Neural progenitor cell (in vitro differentiated cells): ENCODE data around the gene KRTAP12-4.

Experiments
- CTCF ChIP-seq: fragments of 200-600 bp; sonication (generic); IDR thresholded peaks from 2 replicates; pipeline ENCODE4 v1.5.1; 2017; ENCODE audit warnings: antibody characterized with exemption, mild to moderate bottlenecking
- EZH2 ChIP-seq: fragments of 200-600 bp; sonication (generic); IDR thresholded peaks from 2 replicates; pipeline ENCODE4 v1.6.1; 2017; ENCODE audit warnings: antibody characterized with exemption, mild to moderate bottlenecking, moderate library complexity
- EZH2phosphoT487 ChIP-seq: fragments of 200-600 bp; sonication (generic); IDR thresholded peaks from 2 replicates; pipeline ENCODE4 v1.6.1; 2017; ENCODE audit warnings: antibody characterized with exemption

DNA sequence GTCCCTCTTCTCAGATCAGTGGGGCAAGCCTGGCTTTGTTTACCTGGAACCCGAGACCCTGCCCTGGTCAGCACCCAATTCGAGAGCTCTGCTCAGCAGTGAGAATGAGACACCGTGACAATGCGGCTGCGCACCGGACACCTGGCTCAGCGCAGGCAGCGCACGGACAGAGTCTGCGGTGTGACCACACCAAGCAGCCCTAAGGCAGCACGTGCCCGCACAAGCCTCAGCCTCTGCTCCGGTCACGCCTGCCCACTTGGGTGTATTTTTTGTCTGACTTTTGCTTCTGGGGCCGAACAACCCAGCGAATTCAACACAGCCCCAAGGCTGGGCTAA, 37.9 kb downstream of the KRTAP12-4 start:
- no peak for TF ChIP-seq EZH2phosphoT487
- TF ChIP-seq CTCF: no peak
- no peak for TF ChIP-seq EZH2
